ENCODE measurements around the gene MBNL2. TPM values are rescaled to one million over a fixed set of nuclear protein-coding genes. Genes with fewer than 3 reads are reported as not detected.

MBNL2 gene
- polyA plus RNA-seq, 4 donors = 12.1 to 31.2 (median 13.2) TPM

DNA sequence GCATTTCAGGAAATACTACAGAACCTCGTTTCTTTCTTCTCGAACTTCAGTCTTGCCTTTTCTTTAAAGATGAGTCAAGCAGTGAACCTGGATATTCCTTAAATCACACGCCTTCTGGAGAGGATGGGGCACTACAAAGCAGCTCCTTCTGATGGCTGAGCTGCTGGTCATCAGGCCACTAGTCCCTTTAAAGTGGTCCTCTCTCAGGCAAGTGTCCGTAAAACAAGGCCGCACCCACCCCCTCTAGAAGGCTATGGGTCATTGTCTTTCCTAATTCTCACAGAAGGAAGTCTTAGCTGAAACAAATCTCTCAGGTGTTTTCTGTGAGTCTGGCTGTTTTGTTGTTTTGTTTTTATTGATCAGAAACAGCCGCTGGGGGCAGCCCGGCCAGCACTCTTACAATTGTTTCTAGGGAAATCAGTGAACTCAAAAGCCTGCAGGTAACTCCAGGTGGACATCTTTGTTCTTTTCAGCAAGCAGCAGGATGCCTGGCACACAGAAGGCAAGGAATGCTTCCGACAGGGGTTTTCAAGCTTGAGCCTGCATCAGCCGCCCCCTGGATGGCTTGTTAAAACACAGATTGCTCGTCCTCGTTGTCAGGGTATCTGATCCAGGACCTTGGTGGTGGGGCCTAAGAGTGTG, 45.4 kb downstream of the MBNL2 start:
- no peak overlapping the region for H3K4me3 ChIP-seq (ENCODE audit: low read depth in 1 of 3, low read length in 3 of 3)
- 82 to 90% (median 83%) methylated on average over 11 of the region's 11 CpGs for WGBS, 3 donors
- FAIRE-seq (no peak), DNase-seq (no peak)
- peak overlapping the region in 1 of 3 donors; percentile 34 for H3K27ac ChIP-seq (ENCODE audit: low read depth in 1 of 3, low read length in 2 of 3)
- H3K36me3 ChIP-seq (ENCODE audit: control insufficient read depth in 3 of 3, insufficient read depth in 2 of 3, low read depth in 1 of 3, low read length in 3 of 3) = peaks cover 0 to 13% (median 4%) of the 10 kb centered on the region in 3 donors
- H3K4me1 ChIP-seq (ENCODE audit: control insufficient read depth in 3 of 3, insufficient read depth in 2 of 3, low read depth in 1 of 3, low read length in 2 of 3) = peaks cover 0 to 7% (median 2%) of the 10 kb centered on the region in 3 donors
- no peaks in the 10 kb centered on the region for H3K9me3 ChIP-seq (ENCODE audit: control insufficient read depth in 2 of 2, insufficient read depth in 1 of 2, low read depth in 1 of 2, low read length in 1 of 2)
- no peaks in the 10 kb centered on the region for H3K27me3 ChIP-seq (ENCODE audit: control insufficient read depth in 3 of 3, insufficient read depth in 3 of 3, low read length in 3 of 3)

DNA sequence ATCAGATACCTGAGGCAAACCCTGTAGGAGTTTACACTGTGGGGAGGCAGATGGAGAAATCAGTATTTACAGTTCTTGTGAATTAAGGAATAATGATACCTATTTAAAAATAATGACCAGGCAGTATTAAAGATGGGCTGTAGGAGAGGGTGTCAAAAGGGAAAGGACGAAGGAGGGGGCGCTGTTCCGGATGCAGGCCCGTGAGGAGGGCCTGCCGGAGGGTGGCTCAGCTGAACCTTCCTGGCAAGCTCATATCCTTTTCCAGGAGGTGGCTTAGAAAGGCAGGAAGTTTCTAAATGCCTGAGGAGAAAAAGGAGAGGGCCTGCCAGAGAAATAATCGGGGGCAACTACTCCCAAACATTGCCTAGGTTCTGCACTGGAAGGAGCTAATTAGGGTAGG, 46.6 kb downstream of the MBNL2 start:
- peaks cover 0 to 13% (median 3%) of the 10 kb centered on the region in 3 donors for H3K4me1 ChIP-seq (ENCODE audit: control insufficient read depth in 3 of 3, insufficient read depth in 2 of 3, low read depth in 1 of 3, low read length in 2 of 3)
- no peak for FAIRE-seq
- H3K9me3 ChIP-seq (ENCODE audit: control insufficient read depth in 2 of 2, insufficient read depth in 1 of 2, low read depth in 1 of 2, low read length in 1 of 2) = no peaks in the 10 kb centered on the region
- peak overlapping the region in 1 of 3 donors; percentile 9 for H3K27ac ChIP-seq (ENCODE audit: low read depth in 1 of 3, low read length in 2 of 3)
- H3K36me3 ChIP-seq (ENCODE audit: control insufficient read depth in 3 of 3, insufficient read depth in 2 of 3, low read depth in 1 of 3, low read length in 3 of 3) = peaks cover 0 to 11% (median 4%) of the 10 kb centered on the region in 3 donors
- no peak overlapping the region for H3K4me3 ChIP-seq (ENCODE audit: low read depth in 1 of 3, low read length in 3 of 3)
- H3K27me3 ChIP-seq (ENCODE audit: control insufficient read depth in 3 of 3, insufficient read depth in 3 of 3, low read length in 3 of 3) = no peaks in the 10 kb centered on the region
- no peak for DNase-seq
- WGBS, 3 donors = 68 to 93% (median 91%) methylated on average over 6 of the region's 6 CpGs

DNA sequence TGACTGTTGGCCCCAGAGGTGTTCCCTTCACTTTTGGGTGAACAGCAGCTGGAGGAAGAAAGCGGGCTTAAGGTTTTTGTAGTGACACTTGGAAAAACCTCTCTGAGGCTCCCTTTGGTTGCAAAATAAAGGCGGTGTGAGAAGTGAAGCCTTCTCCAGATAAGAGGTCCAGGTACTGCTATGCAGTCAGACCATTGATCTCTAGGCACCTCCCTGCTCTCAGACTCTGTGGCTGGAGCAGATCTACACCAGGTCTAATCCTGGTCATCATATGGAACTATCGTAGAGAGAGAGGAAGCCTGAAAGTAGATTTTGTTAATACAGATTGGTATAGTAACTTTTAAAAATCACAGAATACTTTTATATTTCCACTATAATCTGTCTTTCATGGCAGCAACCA, 47.5 kb downstream of the MBNL2 start:
- H3K4me1 ChIP-seq (ENCODE audit: control insufficient read depth in 3 of 3, insufficient read depth in 2 of 3, low read depth in 1 of 3, low read length in 2 of 3) = peaks cover 0 to 13% (median 9%) of the 10 kb centered on the region in 3 donors
- DNase-seq = no peak
- no peak overlapping the region for H3K27ac ChIP-seq (ENCODE audit: low read depth in 1 of 3, low read length in 2 of 3)
- no peak overlapping the region for H3K4me3 ChIP-seq (ENCODE audit: low read depth in 1 of 3, low read length in 3 of 3)
- FAIRE-seq = no peak
- H3K9me3 ChIP-seq (ENCODE audit: control insufficient read depth in 2 of 2, insufficient read depth in 1 of 2, low read depth in 1 of 2, low read length in 1 of 2) = no peaks in the 10 kb centered on the region
- H3K36me3 ChIP-seq (ENCODE audit: control insufficient read depth in 3 of 3, insufficient read depth in 2 of 3, low read depth in 1 of 3, low read length in 3 of 3) = peaks cover 0 to 11% (median 4%) of the 10 kb centered on the region in 3 donors
- no peaks in the 10 kb centered on the region for H3K27me3 ChIP-seq (ENCODE audit: control insufficient read depth in 3 of 3, insufficient read depth in 3 of 3, low read length in 3 of 3)
- WGBS, 3 donors = 92 to 96% (median 96%) methylated on average over 3 of the region's 3 CpGs

DNA sequence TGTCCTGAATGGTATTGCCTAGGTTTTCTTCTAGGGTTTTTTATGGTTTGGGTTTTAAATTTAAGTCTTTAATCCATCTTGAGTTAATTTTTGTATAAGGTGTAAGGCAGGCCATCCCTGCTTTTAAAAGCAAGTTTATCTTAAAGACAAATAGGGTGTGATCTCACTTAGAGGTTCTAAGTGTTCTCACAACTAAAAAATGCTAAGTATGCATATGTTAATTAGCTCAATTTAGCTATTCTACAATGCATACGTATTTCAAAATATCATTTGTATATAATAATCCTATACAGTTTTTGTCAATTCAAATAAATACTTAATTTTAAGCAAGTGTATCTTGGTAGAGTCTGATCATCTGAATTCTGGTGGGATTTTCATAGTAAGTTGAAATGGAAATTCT, 50.4 kb downstream of the MBNL2 start:
- Histone ChIP-seq H3K36me3 (ENCODE audit: control insufficient read depth in 3 of 3, insufficient read depth in 2 of 3, low read depth in 1 of 3, low read length in 3 of 3) (peaks cover 3 to 9% (median 4%) of the 10 kb centered on the region in 3 donors), H3K27ac (ENCODE audit: low read depth in 1 of 3, low read length in 2 of 3) (no peak overlapping the region), H3K27me3 (ENCODE audit: control insufficient read depth in 3 of 3, insufficient read depth in 3 of 3, low read length in 3 of 3) (no peaks in the 10 kb centered on the region), H3K4me3 (ENCODE audit: low read depth in 1 of 3, low read length in 3 of 3) (no peak overlapping the region), H3K9me3 (ENCODE audit: control insufficient read depth in 2 of 2, insufficient read depth in 1 of 2, low read depth in 1 of 2, low read length in 1 of 2) (no peaks in the 10 kb centered on the region), H3K4me1 (ENCODE audit: control insufficient read depth in 3 of 3, insufficient read depth in 2 of 3, low read depth in 1 of 3, low read length in 2 of 3) (peaks cover 0 to 28% (median 26%) of the 10 kb centered on the region in 3 donors)
- WGBS, 3 donors = 91 to 98% (median 95%) methylated on average over 1 of the region's 1 CpG
- FAIRE-seq (no peak), DNase-seq (no peak)

DNA sequence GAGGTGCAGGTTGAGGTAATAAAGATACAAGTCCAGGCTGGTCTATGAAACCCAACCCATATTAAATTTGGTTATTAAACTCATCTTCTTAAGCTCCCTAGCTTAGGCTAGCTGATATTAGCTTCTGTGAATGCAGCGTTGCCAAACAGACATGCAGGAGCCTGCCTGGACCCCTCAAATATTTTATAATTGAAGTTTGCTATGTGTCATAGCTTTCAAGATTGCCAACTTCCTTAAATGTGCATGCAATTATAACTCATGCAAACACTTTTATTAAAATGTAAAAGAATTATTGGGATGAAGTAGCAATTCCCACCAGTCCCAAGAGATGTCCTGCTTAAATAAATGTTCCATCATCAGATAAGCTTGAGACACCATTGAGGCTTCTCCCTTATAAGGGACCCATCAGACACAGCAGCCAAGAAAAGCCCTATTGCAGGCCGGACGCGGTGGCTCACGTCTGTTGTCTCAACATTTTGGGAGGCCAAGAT, 51.3 kb downstream of the MBNL2 start:
- Histone ChIP-seq H3K4me3 (ENCODE audit: low read depth in 1 of 3, low read length in 3 of 3) (no peak overlapping the region), H3K27ac (ENCODE audit: low read depth in 1 of 3, low read length in 2 of 3) (no peak overlapping the region), H3K9me3 (ENCODE audit: control insufficient read depth in 2 of 2, insufficient read depth in 1 of 2, low read depth in 1 of 2, low read length in 1 of 2) (no peaks in the 10 kb centered on the region), H3K4me1 (ENCODE audit: control insufficient read depth in 3 of 3, insufficient read depth in 2 of 3, low read depth in 1 of 3, low read length in 2 of 3) (peaks cover 0 to 28% (median 27%) of the 10 kb centered on the region in 3 donors), H3K36me3 (ENCODE audit: control insufficient read depth in 3 of 3, insufficient read depth in 2 of 3, low read depth in 1 of 3, low read length in 3 of 3) (peaks cover 0 to 3% (median under 1%) of the 10 kb centered on the region in 3 donors), H3K27me3 (ENCODE audit: control insufficient read depth in 3 of 3, insufficient read depth in 3 of 3, low read length in 3 of 3) (no peaks in the 10 kb centered on the region)
- FAIRE-seq (no peak), DNase-seq (no peak)
- WGBS, 3 donors = 65 to 90% (median 89%) methylated on average over 5 of the region's 5 CpGs

DNA sequence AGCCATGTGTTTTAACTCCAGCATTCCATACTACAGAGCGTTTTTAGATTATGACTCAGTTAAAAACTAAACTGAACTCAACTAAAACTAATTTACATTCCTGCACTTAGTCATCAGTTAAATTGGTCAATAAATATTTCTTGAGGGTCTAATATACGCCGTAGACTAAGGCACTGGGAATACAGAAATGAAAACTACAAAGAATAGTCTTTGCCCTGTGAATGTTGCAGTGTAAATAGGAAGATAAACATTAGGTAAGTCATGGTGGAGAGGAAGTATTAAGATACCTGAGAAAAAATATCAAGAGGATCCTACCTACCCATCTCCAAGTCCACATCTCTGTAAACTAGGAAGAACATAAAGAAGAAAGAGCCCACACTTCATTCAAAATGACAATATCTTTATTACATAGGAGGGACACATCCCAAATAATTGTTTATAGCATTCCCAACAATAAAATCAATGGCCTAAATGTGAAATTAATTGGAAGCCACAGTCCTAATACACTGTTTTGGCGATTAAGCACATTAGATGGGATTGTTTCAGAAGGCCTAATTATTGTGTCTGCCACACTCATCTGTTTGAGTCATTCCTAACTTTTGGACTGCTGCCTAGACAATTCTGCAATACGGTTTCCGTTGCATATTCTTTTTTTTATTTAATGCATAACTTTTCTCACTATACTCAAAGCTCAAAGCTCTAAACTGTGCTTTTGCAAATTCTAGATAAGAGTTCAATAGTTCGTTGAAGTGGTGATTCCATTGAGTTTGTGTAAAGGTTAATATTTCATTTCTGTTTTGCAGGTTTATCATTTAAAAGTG, 52.9 kb downstream of the MBNL2 start:
- DNase-seq (peak; percentile 47 to 66), FAIRE-seq (no peak)
- Histone ChIP-seq H3K4me3 (ENCODE audit: low read depth in 1 of 3, low read length in 3 of 3) (no peak overlapping the region), H3K36me3 (ENCODE audit: control insufficient read depth in 3 of 3, insufficient read depth in 2 of 3, low read depth in 1 of 3, low read length in 3 of 3) (peaks cover 0 to 3% (median 0%) of the 10 kb centered on the region in 3 donors), H3K27me3 (ENCODE audit: control insufficient read depth in 3 of 3, insufficient read depth in 3 of 3, low read length in 3 of 3) (no peaks in the 10 kb centered on the region), H3K9me3 (ENCODE audit: control insufficient read depth in 2 of 2, insufficient read depth in 1 of 2, low read depth in 1 of 2, low read length in 1 of 2) (no peaks in the 10 kb centered on the region), H3K27ac (ENCODE audit: low read depth in 1 of 3, low read length in 2 of 3) (peak overlapping the region in 1 of 3 donors; percentile 58), H3K4me1 (ENCODE audit: control insufficient read depth in 3 of 3, insufficient read depth in 2 of 3, low read depth in 1 of 3, low read length in 2 of 3) (peaks cover 0 to 34% (median 28%) of the 10 kb centered on the region in 3 donors)
- 13 to 30% (median 25%) methylated on average over 7 of the region's 7 CpGs for WGBS, 3 donors

DNA sequence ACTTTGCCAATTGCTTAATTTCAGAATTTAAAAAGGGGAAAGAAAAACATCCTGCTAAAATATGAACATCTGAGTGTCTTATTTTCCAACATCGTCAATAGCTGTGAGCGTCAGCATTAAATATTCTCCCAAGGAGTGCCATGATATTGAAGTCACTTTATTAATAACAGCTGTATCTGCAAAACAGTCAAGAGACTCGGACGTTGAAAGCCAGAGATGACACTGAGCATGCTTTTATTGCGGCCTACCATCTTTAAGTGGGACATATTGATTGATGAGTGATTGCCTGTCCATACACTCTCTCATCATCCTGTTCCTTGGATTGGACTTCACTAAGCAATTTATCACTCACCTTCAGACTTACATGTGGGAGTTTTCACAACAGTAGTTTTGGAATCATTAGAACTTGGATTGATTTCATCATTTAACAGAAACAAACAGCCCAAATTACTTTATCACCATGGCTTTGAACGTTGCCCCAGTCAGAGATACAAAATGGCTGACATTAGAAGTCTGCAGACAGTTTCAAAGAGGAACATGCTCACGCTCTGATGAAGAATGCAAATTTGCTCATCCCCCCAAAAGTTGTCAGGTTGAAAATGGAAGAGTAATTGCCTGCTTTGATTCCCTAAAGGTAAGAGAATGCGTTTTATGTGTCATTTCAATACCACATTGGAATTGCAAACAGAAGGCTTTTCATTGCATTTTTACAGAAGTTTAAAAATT, 53.8 kb downstream of the MBNL2 start:
- Histone ChIP-seq H3K27me3 (ENCODE audit: control insufficient read depth in 3 of 3, insufficient read depth in 3 of 3, low read length in 3 of 3) (no peaks in the 10 kb centered on the region), H3K4me1 (ENCODE audit: control insufficient read depth in 3 of 3, insufficient read depth in 2 of 3, low read depth in 1 of 3, low read length in 2 of 3) (peaks cover 0 to 40% (median 28%) of the 10 kb centered on the region in 3 donors), H3K4me3 (ENCODE audit: low read depth in 1 of 3, low read length in 3 of 3) (no peak overlapping the region), H3K27ac (ENCODE audit: low read depth in 1 of 3, low read length in 2 of 3) (peak overlapping the region in 1 of 3 donors; percentile 15), H3K36me3 (ENCODE audit: control insufficient read depth in 3 of 3, insufficient read depth in 2 of 3, low read depth in 1 of 3, low read length in 3 of 3) (peaks cover 0 to 3% (median 0%) of the 10 kb centered on the region in 3 donors), H3K9me3 (ENCODE audit: control insufficient read depth in 2 of 2, insufficient read depth in 1 of 2, low read depth in 1 of 2, low read length in 1 of 2) (no peaks in the 10 kb centered on the region)
- DNase-seq (no peak), FAIRE-seq (no peak)
- 74 to 81% (median 81%) methylated on average over 8 of the region's 8 CpGs for WGBS, 3 donors

DNA sequence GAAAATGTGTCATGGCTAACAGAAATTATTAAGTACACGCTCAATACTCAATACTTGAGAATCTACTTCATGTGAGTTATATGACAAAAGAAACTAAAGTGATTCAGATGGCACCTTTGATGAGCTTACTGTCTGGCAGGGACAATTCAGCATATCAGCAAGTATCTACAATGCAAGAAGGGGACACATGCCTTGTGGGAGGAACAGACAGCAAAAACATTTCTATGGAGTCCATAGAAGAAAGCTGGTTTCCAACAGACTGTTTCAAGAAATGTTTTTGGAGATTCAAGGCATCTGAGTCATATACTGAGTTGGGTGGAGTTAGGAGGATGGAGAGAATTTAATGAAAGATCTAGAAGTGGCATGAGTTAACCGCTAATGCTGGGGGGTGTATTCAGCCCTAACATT, 54.7 kb downstream of the MBNL2 start:
- no peaks in the 10 kb centered on the region for H3K9me3 ChIP-seq (ENCODE audit: control insufficient read depth in 2 of 2, insufficient read depth in 1 of 2, low read depth in 1 of 2, low read length in 1 of 2)
- H3K27me3 ChIP-seq (ENCODE audit: control insufficient read depth in 3 of 3, insufficient read depth in 3 of 3, low read length in 3 of 3) = no peaks in the 10 kb centered on the region
- H3K27ac ChIP-seq (ENCODE audit: low read depth in 1 of 3, low read length in 2 of 3) = peak overlapping the region in 1 of 3 donors; percentile 34
- FAIRE-seq (no peak), DNase-seq (no peak)
- WGBS, 3 donors = 66 to 96% (median 88%) methylated on average over 2 of the region's 2 CpGs
- H3K4me1 ChIP-seq (ENCODE audit: control insufficient read depth in 3 of 3, insufficient read depth in 2 of 3, low read depth in 1 of 3, low read length in 2 of 3) = peaks cover 0 to 42% (median 28%) of the 10 kb centered on the region in 3 donors
- peaks cover 0 to 3% (median 0%) of the 10 kb centered on the region in 3 donors for H3K36me3 ChIP-seq (ENCODE audit: control insufficient read depth in 3 of 3, insufficient read depth in 2 of 3, low read depth in 1 of 3, low read length in 3 of 3)
- no peak overlapping the region for H3K4me3 ChIP-seq (ENCODE audit: low read depth in 1 of 3, low read length in 3 of 3)
